Mesendoderm (in vitro differentiated cells): ENCODE measurements around the gene MPHOSPH9.

Experiments
- DNase-seq: peaks from one replicate; pipeline ENCODE4 v3.0.0; 2013
- H2AK5ac ChIP-seq: 2 replicates; pipeline ENCODE4 v1.6.1; 2013; ENCODE audit warnings: low read length, inconsistent platforms
- H2BK120ac ChIP-seq: 2 replicates; pipeline ENCODE4 v1.6.1; 2013; ENCODE audit warnings: low read depth, mild to moderate bottlenecking, low read length, moderate library complexity, mixed read lengths
- H2BK15ac ChIP-seq: replicated peaks from 2 replicates; pipeline ENCODE4 v1.6.1; 2013; ENCODE audit warnings: low read depth, mild to moderate bottlenecking, moderate library complexity
- H2BK5ac ChIP-seq: 2 replicates; pipeline ENCODE4 v1.6.1; 2013; ENCODE audit warnings: low read length, inconsistent platforms
- H3K18ac ChIP-seq: 2 replicates; pipeline ENCODE4 v1.6.1; 2013; ENCODE audit warnings: mild to moderate bottlenecking, low read length, mixed read lengths
- H3K23ac ChIP-seq: one replicate; pipeline ENCODE4 v1.6.1; 2013; ENCODE audit warnings: low read length
- H3K27ac ChIP-seq: 2 replicates; pipeline ENCODE4 v1.5.1; 2013; ENCODE audit warnings: low read depth, mild to moderate bottlenecking, inconsistent platforms, low read length, moderate library complexity
- H3K27me3 ChIP-seq: 2 replicates; pipeline ENCODE4 v1.6.1; 2013; ENCODE audit warnings: low read length, control low read depth, mild to moderate bottlenecking, inconsistent platforms; ENCODE audit not compliant: insufficient read depth, poor library complexity
- H3K36me3 ChIP-seq: 2 replicates; pipeline ENCODE4 v1.6.1; 2013; ENCODE audit warnings: low read length, inconsistent platforms; ENCODE audit not compliant: control insufficient read depth, insufficient read depth
- H3K4ac ChIP-seq: one replicate; pipeline ENCODE4 v1.6.1; 2013; ENCODE audit warnings: low read depth, mild to moderate bottlenecking, low read length, moderate library complexity
- H3K4me1 ChIP-seq: 2 replicates; pipeline ENCODE4 v1.6.1; 2013; ENCODE audit warnings: low read depth, low read length, inconsistent platforms; ENCODE audit not compliant: control insufficient read depth
- H3K4me2 ChIP-seq: 2 replicates; pipeline ENCODE4 v1.6.1; 2013; ENCODE audit warnings: low read length
- H3K4me3 ChIP-seq: 2 replicates; pipeline ENCODE4 v1.5.1; 2013; ENCODE audit warnings: mild to moderate bottlenecking, low read length
- H3K56ac ChIP-seq: one replicate; pipeline ENCODE4 v1.6.1; 2013; ENCODE audit warnings: low read length
- H3K79me1 ChIP-seq: 2 replicates; pipeline ENCODE4 v1.6.1; 2013; ENCODE audit warnings: low read length, inconsistent platforms
- H3K79me2 ChIP-seq: 2 replicates; pipeline ENCODE4 v1.6.1; 2013; ENCODE audit warnings: mild to moderate bottlenecking, low read length; ENCODE audit not compliant: control insufficient read depth, insufficient read depth
- H3K9ac ChIP-seq: 2 replicates; pipeline ENCODE4 v1.6.1; 2013; ENCODE audit warnings: low read length, inconsistent platforms
- H4K5ac ChIP-seq: one replicate; pipeline ENCODE4 v1.6.1; 2013; ENCODE audit warnings: low read length
- H4K8ac ChIP-seq: one replicate; pipeline ENCODE4 v1.6.1; 2013; ENCODE audit warnings: low read depth, mild to moderate bottlenecking, control low read depth, low read length, moderate library complexity
- WGBS: extraction: QIAGEN DNeasy Blood & Tissue Kit; methylation state at CpG from one replicate; pipeline ENCODE4 v1.1.7; 2013; ENCODE audit warnings: low lambda C conversion rate, missing lambda C conversion rate; ENCODE audit not compliant: insufficient coverage; ENCODE audit errors: extremely low coverage; 5-methylcytosine and 5-hydroxymethylcytosine counted together

The MPHOSPH9 gene

DNA sequence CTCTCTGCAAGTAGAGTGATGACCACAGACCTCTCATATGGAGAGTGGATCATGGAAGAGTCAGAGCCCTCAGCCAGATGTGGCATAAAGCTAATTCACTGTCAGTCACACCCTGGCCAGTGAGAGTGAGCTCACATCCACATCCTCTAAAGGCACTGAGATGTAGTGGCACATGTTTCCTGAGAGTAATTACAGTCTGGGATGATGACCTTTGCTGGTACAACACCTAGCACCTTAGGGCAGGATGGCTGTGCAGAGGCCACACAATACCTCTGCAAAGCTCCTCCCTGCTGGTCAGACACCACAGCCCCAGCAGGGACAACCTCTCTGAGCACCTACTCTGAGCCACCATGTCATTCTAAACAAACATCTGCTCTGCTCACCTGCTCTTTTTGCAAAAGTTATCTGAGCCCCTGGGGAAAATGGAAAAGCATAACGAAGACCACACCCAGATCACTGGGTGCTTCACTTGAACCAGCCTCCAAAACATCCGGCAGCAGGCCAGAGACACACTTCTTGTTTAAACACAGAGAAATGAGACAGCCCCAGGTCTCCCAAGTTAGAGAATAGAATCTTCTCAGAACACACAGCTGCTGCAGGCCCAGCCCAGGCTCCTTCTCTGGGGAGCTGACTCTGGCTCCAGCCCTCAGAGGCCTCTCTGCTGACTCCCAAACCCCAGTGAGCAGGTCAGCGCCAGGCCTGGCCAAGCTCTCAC is 112.3 kb downstream of the MPHOSPH9 start:
- no peak overlapping the region for H3K56ac ChIP-seq
- H4K8ac ChIP-seq = no peak overlapping the region
- H3K27ac ChIP-seq = no peak overlapping the region
- no CpG with 5 or more reads among the region's 3 CpGs for WGBS
- H3K23ac ChIP-seq = no peak overlapping the region
- no peaks in the 10 kb centered on the region for H3K27me3 ChIP-seq
- H3K18ac ChIP-seq = no peak overlapping the region
- H2BK5ac ChIP-seq = no peak overlapping the region
- no peak overlapping the region for H3K4me3 ChIP-seq
- no peaks in the 10 kb centered on the region for H3K36me3 ChIP-seq
- no peaks in the 10 kb centered on the region for H3K79me1 ChIP-seq
- no peak overlapping the region for H3K9ac ChIP-seq
- H3K4me2 ChIP-seq = no peak overlapping the region
- H2AK5ac ChIP-seq = no peak overlapping the region
- H4K5ac ChIP-seq = no peak overlapping the region
- no peak overlapping the region for H2BK120ac ChIP-seq
- H3K79me2 ChIP-seq = no peaks in the 10 kb centered on the region
- DNase-seq = no peak
- H3K4me1 ChIP-seq = no peaks in the 10 kb centered on the region
- H2BK15ac ChIP-seq = no peak overlapping the region
- no peak overlapping the region for H3K4ac ChIP-seq

DNA sequence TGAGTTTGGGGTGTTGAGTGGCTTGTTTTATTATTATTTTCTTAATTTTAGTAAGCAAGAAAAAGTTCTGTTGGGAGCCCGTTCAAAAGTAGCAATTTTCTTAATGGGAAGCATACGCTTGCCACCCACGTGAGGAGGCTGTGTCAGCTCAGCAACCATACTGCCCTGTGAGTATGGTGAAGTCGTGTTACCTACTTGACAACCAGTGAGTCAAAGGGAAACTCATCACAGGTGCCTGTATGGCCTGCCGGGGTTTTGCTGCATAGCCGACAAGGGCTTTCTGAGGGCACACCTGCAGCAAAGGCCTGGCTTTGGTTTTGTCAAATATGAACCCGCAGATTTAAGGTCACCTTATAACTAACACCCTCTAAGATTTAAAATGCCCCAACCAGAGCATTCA is 113.1 kb downstream of the MPHOSPH9 start:
- Histone ChIP-seq H2BK15ac (no peak overlapping the region), H2BK5ac (no peak overlapping the region), H2BK120ac (no peak overlapping the region), H3K4me1 (no peaks in the 10 kb centered on the region), H3K4me2 (no peak overlapping the region), H3K9ac (no peak overlapping the region), H3K27ac (no peak overlapping the region), H3K79me1 (no peaks in the 10 kb centered on the region), H4K8ac (no peak overlapping the region), H4K5ac (no peak overlapping the region), H3K56ac (no peak overlapping the region), H3K36me3 (no peaks in the 10 kb centered on the region), H3K18ac (no peak overlapping the region), H3K4me3 (no peak overlapping the region), H2AK5ac (no peak overlapping the region), H3K23ac (no peak overlapping the region), H3K79me2 (no peaks in the 10 kb centered on the region), H3K27me3 (no peaks in the 10 kb centered on the region), H3K4ac (no peak overlapping the region)
- WGBS = no CpG with 5 or more reads among the region's 7 CpGs
- DNase-seq = no peak

GRCh38 chr12:123118497-123118896 is 114.4 kb downstream of the MPHOSPH9 start:
- Histone ChIP-seq H3K4me2 (no peak overlapping the region), H2AK5ac (no peak overlapping the region), H2BK5ac (no peak overlapping the region), H4K5ac (no peak overlapping the region), H3K4me3 (no peak overlapping the region), H3K4ac (no peak overlapping the region), H3K56ac (no peak overlapping the region), H3K9ac (no peak overlapping the region), H3K79me2 (no peaks in the 10 kb centered on the region), H3K36me3 (no peaks in the 10 kb centered on the region), H3K79me1 (no peaks in the 10 kb centered on the region), H2BK15ac (no peak overlapping the region), H3K18ac (no peak overlapping the region), H3K27me3 (no peaks in the 10 kb centered on the region), H4K8ac (no peak overlapping the region), H3K27ac (no peak overlapping the region), H3K23ac (no peak overlapping the region), H3K4me1 (no peaks in the 10 kb centered on the region), H2BK120ac (no peak overlapping the region)
- no CpG with 5 or more reads among the region's 8 CpGs for WGBS
- no peak for DNase-seq

- no peaks in the 10 kb centered on the region for H3K27me3 ChIP-seq
- no peak overlapping the region for H3K4me2 ChIP-seq
- no peak overlapping the region for H2BK5ac ChIP-seq
- no peak for DNase-seq
- no peaks in the 10 kb centered on the region for H3K36me3 ChIP-seq
- no peak overlapping the region for H3K27ac ChIP-seq
- no peak overlapping the region for H3K9ac ChIP-seq
- H3K18ac ChIP-seq = no peak overlapping the region
- H4K8ac ChIP-seq = no peak overlapping the region
- peaks cover 6% of the 10 kb centered on the region for H3K4me1 ChIP-seq
- H2BK120ac ChIP-seq = no peak overlapping the region
- H2BK15ac ChIP-seq = no peak overlapping the region
- H3K4ac ChIP-seq = no peak overlapping the region
- H3K79me1 ChIP-seq = no peaks in the 10 kb centered on the region
- H3K79me2 ChIP-seq = no peaks in the 10 kb centered on the region
- no peak overlapping the region for H3K56ac ChIP-seq
- no peak overlapping the region for H4K5ac ChIP-seq
- H3K4me3 ChIP-seq = no peak overlapping the region
- WGBS = no CpG with 5 or more reads among the region's 8 CpGs
- no peak overlapping the region for H3K23ac ChIP-seq
- H2AK5ac ChIP-seq = no peak overlapping the region
Observed at GRCh38 chr12:123115409-123116121, 117.4 kb downstream of the MPHOSPH9 start.

DNA sequence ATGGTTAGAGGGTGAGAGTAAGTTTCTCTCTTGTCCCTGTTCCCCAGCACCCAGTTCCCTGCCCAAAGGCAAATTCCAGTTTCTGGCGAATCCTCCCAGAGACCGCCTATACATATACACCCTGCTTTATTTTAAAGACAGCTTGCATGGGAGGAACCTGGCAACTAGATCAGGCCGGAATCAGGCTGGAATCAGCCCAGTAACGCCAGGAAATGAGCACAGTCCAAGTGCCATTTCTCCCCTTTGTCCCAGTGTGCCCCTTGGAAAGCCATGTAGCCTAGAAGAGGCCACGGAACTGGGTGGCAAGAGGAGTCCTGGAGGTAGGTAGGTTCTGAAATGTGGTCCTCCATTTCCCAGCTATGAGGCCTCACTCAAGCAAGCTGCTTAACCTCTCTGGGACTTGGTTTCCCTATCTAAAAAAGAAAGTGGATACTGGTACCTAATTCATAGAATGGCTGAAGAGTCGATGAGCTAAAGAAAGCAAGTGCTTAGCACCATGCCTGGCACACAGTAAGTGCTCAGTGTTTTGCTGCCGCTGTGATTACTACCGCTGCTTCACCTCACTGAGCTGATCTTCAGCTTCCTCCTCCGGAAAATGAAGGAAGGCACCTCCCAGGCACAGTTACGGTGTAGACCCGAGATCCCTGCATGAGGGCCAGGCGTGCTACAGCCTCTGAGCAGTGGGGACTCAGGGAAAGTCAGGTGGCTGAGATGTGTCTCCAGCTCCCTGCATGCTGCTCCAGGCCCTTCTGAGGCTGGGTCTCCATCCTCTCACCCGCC is 118.4 kb downstream of the MPHOSPH9 start:
- no peak overlapping the region for H2BK120ac ChIP-seq
- no peak overlapping the region for H4K8ac ChIP-seq
- H3K9ac ChIP-seq = no peak overlapping the region
- no peak overlapping the region for H2BK5ac ChIP-seq
- no peak overlapping the region for H3K4me3 ChIP-seq
- no peak overlapping the region for H3K27ac ChIP-seq
- WGBS = no CpG with 5 or more reads among the region's 13 CpGs
- no peak overlapping the region for H3K4ac ChIP-seq
- no peak overlapping the region for H3K23ac ChIP-seq
- H3K79me2 ChIP-seq = no peaks in the 10 kb centered on the region
- no peaks in the 10 kb centered on the region for H3K36me3 ChIP-seq
- no peak for DNase-seq
- no peak overlapping the region for H4K5ac ChIP-seq
- H2AK5ac ChIP-seq = no peak overlapping the region
- H3K4me1 ChIP-seq = peaks cover 6% of the 10 kb centered on the region
- H3K56ac ChIP-seq = no peak overlapping the region
- no peaks in the 10 kb centered on the region for H3K79me1 ChIP-seq
- H3K4me2 ChIP-seq = no peak overlapping the region
- H3K27me3 ChIP-seq = no peaks in the 10 kb centered on the region
- H3K18ac ChIP-seq = no peak overlapping the region
- no peak overlapping the region for H2BK15ac ChIP-seq
